Smooth muscle cell (in vitro differentiated cells): ENCODE measurements around the gene SAT2. TPM values are rescaled to one million over a fixed set of nuclear protein-coding genes. Genes with fewer than 3 reads are reported as not detected.

Experiments
- DNase-seq: peaks from one replicate; lab custom pipeline; 2025; ENCODE audit not compliant: unreplicated experiment; lab: John Stamatoyannopoulos, UW
- H2AFZ ChIP-seq: fragments of 200-600 bp; sonication (generic); 2 replicates; pipeline ENCODE4 v1.6.0; 2016; ENCODE audit warnings: antibody characterized with exemption, low read depth, mild to moderate bottlenecking
- H3F3A ChIP-seq: fragments of 200-600 bp; sonication (generic); 2 replicates; pipeline ENCODE4 v1.6.0; 2017; ENCODE audit warnings: antibody characterized with exemption, low read depth
- H3K27ac ChIP-seq: fragments of 200-600 bp; sonication (generic); 2 replicates; pipeline ENCODE4 v1.5.1; 2016; ENCODE audit warnings: low read depth, mild to moderate bottlenecking
- H3K27me3 ChIP-seq: fragments of 200-600 bp; sonication (generic); 2 replicates; pipeline ENCODE4 v1.6.1; 2016; ENCODE audit warnings: low read depth, mild to moderate bottlenecking
- H3K36me3 ChIP-seq: fragments of 200-600 bp; sonication (generic); 2 replicates; pipeline ENCODE4 v1.5.1; 2016; ENCODE audit warnings: low read depth
- H3K4me1 ChIP-seq: fragments of 200-600 bp; sonication (generic); 2 replicates; pipeline ENCODE4 v1.5.1; 2016; ENCODE audit warnings: low read depth
- H3K4me2 ChIP-seq: fragments of 200-600 bp; sonication (generic); 2 replicates; pipeline ENCODE4 v1.6.0; 2016; ENCODE audit warnings: mild to moderate bottlenecking
- H3K4me3 ChIP-seq: fragments of 200-600 bp; sonication (generic); 2 replicates; pipeline ENCODE4 v1.5.1; 2016; ENCODE audit warnings: mild to moderate bottlenecking
- H3K79me2 ChIP-seq: fragments of 200-600 bp; sonication (generic); 2 replicates; pipeline ENCODE4 v1.6.0; 2016; ENCODE audit warnings: low read depth, mild to moderate bottlenecking
- H3K9ac ChIP-seq: fragments of 200-600 bp; sonication (generic); 2 replicates; pipeline ENCODE4 v1.6.0; 2016; ENCODE audit warnings: low read depth
- H3K9me3 ChIP-seq: fragments of 200-600 bp; sonication (generic); replicated peaks from 2 replicates; pipeline ENCODE4 v1.5.1; 2016; ENCODE audit warnings: low read depth
- H4K20me1 ChIP-seq: fragments of 200-600 bp; sonication (generic); 2 replicates; pipeline ENCODE4 v1.6.0; 2016; ENCODE audit warnings: low read depth
- CTCF ChIP-seq: fragments of 200-600 bp; sonication (generic); IDR thresholded peaks from 2 replicates; pipeline ENCODE4 v1.5.1; 2017; ENCODE audit warnings: borderline replicate concordance, mild to moderate bottlenecking, antibody characterized with exemption; ENCODE audit not compliant: insufficient read depth, poor library complexity, severe bottlenecking
- WGBS: methylation state at CpG from one replicate; pipeline ENCODE4 v1.1.7; 2016; ENCODE audit warnings: low lambda C conversion rate; 5-methylcytosine and 5-hydroxymethylcytosine counted together
- polyA plus RNA-seq: library from polyadenylated mRNA; unstranded; fragments of >200 nt; fragmentation: Nextera tagmentation; extraction: Ambion mirVana; gene quantifications from 2 replicates; pipeline ENCODE4 v1.2.1, GENCODE V29; 2016
- total RNA-seq: library from RNA; depleted of rRNA; stranded (reverse); fragments of >200 nt; gene quantifications from 2 replicates; pipeline ENCODE4 v1.2.3, GENCODE V29; 2014

Gene SAT2
- total and polyA plus RNA-seq, 2 experiments from 2014 or later: 64.9 to 74.2 TPM

- Histone ChIP-seq H4K20me1 (peaks cover 9% of the 10 kb centered on the region), H3K4me1 (peaks cover 43% of the 10 kb centered on the region), H3K4me3 (no peak overlapping the region), H3K36me3 (no peaks in the 10 kb centered on the region), H3K27me3 (no peaks in the 10 kb centered on the region), H3K9ac (peak overlapping the region; percentile 37), H3K4me2 (peak overlapping the region; percentile 77), H2AFZ (no peak overlapping the region), H3F3A (peaks cover 9% of the 10 kb centered on the region), H3K9me3 (no peaks in the 10 kb centered on the region), H3K27ac (peak overlapping the region; percentile 96), H3K79me2 (peaks cover 23% of the 10 kb centered on the region)
- TF ChIP-seq CTCF: no peak
- WGBS: 60% methylated on average over 11 of the region's 12 CpGs
- DNase-seq: no peak
Observed at GRCh38 chr17:7587420-7588151, 40.0 kb downstream of the SAT2 start.

GRCh38 chr17:7586673-7587419 lies 40.8 kb downstream of the SAT2 start:
- no peaks in the 10 kb centered on the region for H3K36me3 ChIP-seq
- no peaks in the 10 kb centered on the region for H3K9me3 ChIP-seq
- H2AFZ ChIP-seq: no peak overlapping the region
- WGBS: 81% methylated on average over 9 of the region's 9 CpGs
- peak overlapping the region; percentile 96 for H3K27ac ChIP-seq
- peaks cover 9% of the 10 kb centered on the region for H4K20me1 ChIP-seq
- peaks cover 47% of the 10 kb centered on the region for H3K4me1 ChIP-seq
- TF ChIP-seq CTCF: no peak
- DNase-seq: no peak
- H3K9ac ChIP-seq: no peak overlapping the region
- H3K4me3 ChIP-seq: no peak overlapping the region
- H3K4me2 ChIP-seq: peak overlapping the region; percentile 14
- H3F3A ChIP-seq: peaks cover 9% of the 10 kb centered on the region
- no peaks in the 10 kb centered on the region for H3K27me3 ChIP-seq
- peaks cover 29% of the 10 kb centered on the region for H3K79me2 ChIP-seq

GRCh38 chr17:7583253-7584109 lies 44.1 kb downstream of the SAT2 start, which contains the start of gene MPDU1:
MPDU1 (plus strand) TSS chr17:7583852; CDS start chr17:7583863, 11 bp downstream.
- Histone ChIP-seq H2AFZ (peak within 1 kb of the TSS; percentile 83), H3K27me3 (no peaks in the 10 kb centered on the region), H3K4me2 (peak within 1 kb of the TSS; percentile 91), H4K20me1 (peaks cover 7% of the 10 kb centered on the region), H3K36me3 (no peaks in the 10 kb centered on the region), H3K4me1 (peaks cover 24% of the 10 kb centered on the region), H3K9me3 (no peaks in the 10 kb centered on the region), H3K9ac (peak within 1 kb of the TSS; percentile 99), H3K79me2 (peaks cover 29% of the 10 kb centered on the region), H3K4me3 (peak within 1 kb of the TSS; percentile 81), H3F3A (peaks cover 32% of the 10 kb centered on the region), H3K27ac (peak within 1 kb of the TSS; percentile 99)
- WGBS: 21% methylated on average over 69 of the region's 69 CpGs
- DNase-seq: peak; percentile 88
- no peak for TF ChIP-seq CTCF
